ENCODE measurements around the gene ARMC7.
"Not testable (repeated sequence)": the region's sequence is repeated elsewhere in the genome, so short reads cannot be mapped to it uniquely, and the experiment has no call there.

The ARMC7 gene

GRCh38 chr17:75125984-75126383 lies 16.2 kb downstream of the ARMC7 start:
- Histone ChIP-seq H3K36me3 (ENCODE audit: control insufficient read depth, low read length) (peaks cover 20% of the 10 kb centered on the region), H3K9me3 (ENCODE audit: control insufficient read depth, insufficient read depth, low read length) (no peaks in the 10 kb centered on the region), H3K4me2 (ENCODE audit: low read length) (peak overlapping the region; percentile 6; the same call in 1 of the 2 replicates), H3K9me2 (replicated peaks; ENCODE audit: control insufficient read depth, low read length) (no peaks in the 10 kb centered on the region), H3K4me1 (ENCODE audit: control insufficient read depth, low read length) (peaks cover 14% of the 10 kb centered on the region), H3K4me3 (ENCODE audit: low read length) (no peak overlapping the region), H3F3A (ENCODE audit: control insufficient read depth, insufficient read depth) (peaks cover 5% of the 10 kb centered on the region), H3K79me2 (ENCODE audit: control insufficient read depth, low read length) (peaks cover 17% of the 10 kb centered on the region), H3K27me3 (ENCODE audit: control insufficient read depth, low read length) (no peaks in the 10 kb centered on the region), H4K20me1 (ENCODE audit: control insufficient read depth, insufficient read depth, low read depth, low read length) (no peaks in the 10 kb centered on the region), H3K27ac (ENCODE audit: low read depth, low read length) (no peak overlapping the region)
- TF ChIP-seq EZH2phosphoT487 (IDR thresholded peaks at IDR 0.05; ENCODE audit: borderline replicate concordance, low read length) = no peak
- TF ChIP-seq, protein P1, sequence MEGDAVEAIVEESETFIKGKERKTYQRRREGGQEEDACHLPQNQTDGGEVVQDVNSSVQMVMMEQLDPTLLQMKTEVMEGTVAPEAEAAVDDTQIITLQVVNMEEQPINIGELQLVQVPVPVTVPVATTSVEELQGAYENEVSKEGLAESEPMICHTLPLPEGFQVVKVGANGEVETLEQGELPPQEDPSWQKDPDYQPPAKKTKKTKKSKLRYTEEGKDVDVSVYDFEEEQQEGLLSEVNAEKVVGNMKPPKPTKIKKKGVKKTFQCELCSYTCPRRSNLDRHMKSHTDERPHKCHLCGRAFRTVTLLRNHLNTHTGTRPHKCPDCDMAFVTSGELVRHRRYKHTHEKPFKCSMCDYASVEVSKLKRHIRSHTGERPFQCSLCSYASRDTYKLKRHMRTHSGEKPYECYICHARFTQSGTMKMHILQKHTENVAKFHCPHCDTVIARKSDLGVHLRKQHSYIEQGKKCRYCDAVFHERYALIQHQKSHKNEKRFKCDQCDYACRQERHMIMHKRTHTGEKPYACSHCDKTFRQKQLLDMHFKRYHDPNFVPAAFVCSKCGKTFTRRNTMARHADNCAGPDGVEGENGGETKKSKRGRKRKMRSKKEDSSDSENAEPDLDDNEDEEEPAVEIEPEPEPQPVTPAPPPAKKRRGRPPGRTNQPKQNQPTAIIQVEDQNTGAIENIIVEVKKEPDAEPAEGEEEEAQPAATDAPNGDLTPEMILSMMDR (IDR thresholded peaks at IDR 0.05; ENCODE audit: low read depth, low read length, poor library complexity, severe bottlenecking) = no peak

- H3K27ac ChIP-seq (ENCODE audit: low read depth, low read length) = no peak overlapping the region
- H3K36me3 ChIP-seq (ENCODE audit: control insufficient read depth, low read length) = peaks cover 20% of the 10 kb centered on the region
- H4K20me1 ChIP-seq (ENCODE audit: control insufficient read depth, insufficient read depth, low read depth, low read length) = no peaks in the 10 kb centered on the region
- TF ChIP-seq EZH2phosphoT487 (IDR thresholded peaks at IDR 0.05; ENCODE audit: borderline replicate concordance, low read length) = no peak
- TF ChIP-seq, protein P1 (IDR thresholded peaks at IDR 0.05; ENCODE audit: low read depth, low read length, poor library complexity, severe bottlenecking) = no peak
- peaks cover 21% of the 10 kb centered on the region for H3K79me2 ChIP-seq (ENCODE audit: control insufficient read depth, low read length)
- H3K4me1 ChIP-seq (ENCODE audit: control insufficient read depth, low read length) = peaks cover 18% of the 10 kb centered on the region
- no peaks in the 10 kb centered on the region for H3K9me3 ChIP-seq (ENCODE audit: control insufficient read depth, insufficient read depth, low read length)
- no peak overlapping the region for H3K4me2 ChIP-seq (ENCODE audit: low read length)
- H3K27me3 ChIP-seq (ENCODE audit: control insufficient read depth, low read length) = no peaks in the 10 kb centered on the region
- no peaks in the 10 kb centered on the region for H3K9me2 ChIP-seq (replicated peaks; ENCODE audit: control insufficient read depth, low read length)
- peaks cover 5% of the 10 kb centered on the region for H3F3A ChIP-seq (ENCODE audit: control insufficient read depth, insufficient read depth)
- H3K4me3 ChIP-seq (ENCODE audit: low read length) = no peak overlapping the region
Observed at GRCh38 chr17:75126954-75127353, 17.2 kb downstream of the ARMC7 start.

DNA sequence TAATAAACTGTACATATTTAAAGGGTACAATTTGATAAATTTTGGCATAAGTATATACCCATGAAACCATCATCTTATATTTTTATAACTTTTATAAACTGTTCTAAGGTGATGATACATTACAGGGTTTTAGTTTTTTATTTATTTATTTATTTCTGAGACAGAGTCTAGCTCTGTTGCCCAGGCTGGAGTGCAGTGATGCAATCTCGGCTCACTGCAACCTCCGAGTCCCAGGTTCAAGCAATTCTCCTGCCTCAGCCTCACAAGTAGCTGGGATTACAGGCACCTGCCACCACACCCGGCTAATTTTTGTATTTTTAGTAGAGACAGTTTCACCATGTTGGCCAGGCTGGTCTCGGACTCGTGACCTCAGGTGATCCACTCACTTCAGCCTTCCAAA lies 18.2 kb downstream of the ARMC7 start:
- H3K4me3 ChIP-seq (ENCODE audit: low read length); H4K20me1 ChIP-seq (ENCODE audit: control insufficient read depth, insufficient read depth, low read depth, low read length); H3K27me3 ChIP-seq (ENCODE audit: control insufficient read depth, low read length); H3K4me2 ChIP-seq (ENCODE audit: low read length); H3K9me3 ChIP-seq (ENCODE audit: control insufficient read depth, insufficient read depth, low read length); H3K9me2 ChIP-seq (replicated peaks; ENCODE audit: control insufficient read depth, low read length); H3K27ac ChIP-seq (ENCODE audit: low read depth, low read length): not testable (repeated sequence)
- peaks cover 10% of the 10 kb centered on the region for H3F3A ChIP-seq (ENCODE audit: control insufficient read depth, insufficient read depth)
- H3K79me2 ChIP-seq (ENCODE audit: control insufficient read depth, low read length) = peaks cover 21% of the 10 kb centered on the region
- peaks cover 20% of the 10 kb centered on the region for H3K36me3 ChIP-seq (ENCODE audit: control insufficient read depth, low read length)
- H3K4me1 ChIP-seq (ENCODE audit: control insufficient read depth, low read length) = peaks cover 24% of the 10 kb centered on the region

- Histone ChIP-seq H4K20me1 (ENCODE audit: control insufficient read depth, insufficient read depth, low read depth, low read length) (no peaks in the 10 kb centered on the region), H3K9me2 (replicated peaks; ENCODE audit: control insufficient read depth, low read length) (no peaks in the 10 kb centered on the region), H3F3A (ENCODE audit: control insufficient read depth, insufficient read depth) (peaks cover 12% of the 10 kb centered on the region), H3K79me2 (ENCODE audit: control insufficient read depth, low read length) (peaks cover 21% of the 10 kb centered on the region), H3K36me3 (ENCODE audit: control insufficient read depth, low read length) (peaks cover 20% of the 10 kb centered on the region), H3K27ac (ENCODE audit: low read depth, low read length) (no peak overlapping the region), H3K9me3 (ENCODE audit: control insufficient read depth, insufficient read depth, low read length) (no peaks in the 10 kb centered on the region), H3K4me2 (ENCODE audit: low read length) (no peak overlapping the region), H3K27me3 (ENCODE audit: control insufficient read depth, low read length) (no peaks in the 10 kb centered on the region), H3K4me3 (ENCODE audit: low read length) (no peak overlapping the region), H3K4me1 (ENCODE audit: control insufficient read depth, low read length) (peaks cover 24% of the 10 kb centered on the region)
- TF ChIP-seq, protein P1 (IDR thresholded peaks at IDR 0.05; ENCODE audit: low read depth, low read length, poor library complexity, severe bottlenecking) = no peak
- TF ChIP-seq EZH2phosphoT487 (IDR thresholded peaks at IDR 0.05; ENCODE audit: borderline replicate concordance, low read length) = no peak
Observed at GRCh38 chr17:75128694-75129505, 19.1 kb downstream of the ARMC7 start.
